Esophagus muscularis mucosa (tissue), 4 donors: Measurements from ENCODE around the gene TBC1D13. TPM values are rescaled to one million over a fixed set of nuclear protein-coding genes. Genes with fewer than 3 reads are reported as not detected.

Source experiments
- DNase-seq: peaks from one replicate; pipeline ENCODE4 v3.0.0-alpha.2; 2017; ENCODE audit errors: extremely low spot score
- H3K27ac ChIP-seq, 4 donors: fragments of 200-600 bp; sonication (generic); replicated peaks in 1 of 4; 1 replicate in 3 of 4; 2 replicates in 1 of 4; pipeline ENCODE4 v1.5.1; 2016 to 2019; ENCODE audit warnings: mild to moderate bottlenecking in 1 of 4
- H3K27me3 ChIP-seq, 4 donors: fragments of 200-600 bp; sonication (generic); one replicate each; pipeline versions ENCODE4 v1.5.1 to v1.6.0; 2016 to 2019
- H3K36me3 ChIP-seq, 4 donors: fragments of 200-600 bp; sonication (generic); one replicate each; pipeline ENCODE4 v1.5.1; 2016 to 2019
- H3K4me1 ChIP-seq, 4 donors: fragments of 200-600 bp; sonication (generic); one replicate each; pipeline ENCODE4 v1.5.1; 2016 to 2019
- H3K4me3 ChIP-seq, 4 donors: fragments of 200-600 bp; sonication (generic); 1 replicate in 2 of 4; 2 replicates in 2 of 4; pipeline ENCODE4 v1.5.1; 2016 to 2019; ENCODE audit warnings: mild to moderate bottlenecking in 4 of 4, moderate library complexity in 1 of 4
- H3K9me3 ChIP-seq, 4 donors: fragments of 200-600 bp; sonication (generic); 1 replicate in 3 of 4; 2 replicates in 1 of 4; pipeline ENCODE4 v1.5.1; 2016 to 2019
- EP300 ChIP-seq: sonication (generic); formaldehyde crosslinking; IDR thresholded peaks from one replicate; pipeline ENCODE4 v1.6.1; 2017; ENCODE audit warnings: antibody characterized with exemption
- POLR2A ChIP-seq: fragments of 450-650 bp; IDR thresholded peaks from one replicate; pipeline ENCODE4 v1.6.1; 2017; ENCODE audit warnings: antibody characterized with exemption, moderate library complexity, mild to moderate bottlenecking, low read depth
- POLR2AphosphoS5 ChIP-seq, 2 donors: sonication (generic); formaldehyde crosslinking; IDR thresholded peaks; one replicate each; pipeline ENCODE4 v1.6.1; 2017; ENCODE audit warnings: antibody characterized with exemption in 2 of 2
- WGBS: methylation state at CpG from one replicate; pipeline ENCODE4 v1.1.5; 2018; 5-methylcytosine and 5-hydroxymethylcytosine counted together
- intact Hi-C: fragments of 100-400 bp; cut with DNase I; formaldehyde crosslinking; loops from one replicate; pipeline ENCODE4 v1.15.1; 2023
- total RNA-seq, 4 donors: library from RNA; depleted of rRNA; stranded (reverse); fragments of >200 nt; gene quantifications; one replicate each; pipeline versions ENCODE4 v1.1.0 to v1.2.1, GENCODE V29; 2016
- TF ChIP-seq, protein P1 (sequence below), 3 experiments: fragments of 200-600 bp in 2 of 3; fragments of 450-650 bp in 1 of 3; sonication (generic) in 2 of 3; IDR thresholded peaks; one replicate each; pipeline ENCODE4 v1.5.1; 2017 to 2019; ENCODE audit warnings: antibody characterized with exemption in 3 of 3, mild to moderate bottlenecking in 2 of 3, moderate library complexity in 1 of 3

TBC1D13 gene
- total RNA-seq, 4 donors from 2014 or later = 12.4 to 20.8 (median 16.1) TPM

DNA sequence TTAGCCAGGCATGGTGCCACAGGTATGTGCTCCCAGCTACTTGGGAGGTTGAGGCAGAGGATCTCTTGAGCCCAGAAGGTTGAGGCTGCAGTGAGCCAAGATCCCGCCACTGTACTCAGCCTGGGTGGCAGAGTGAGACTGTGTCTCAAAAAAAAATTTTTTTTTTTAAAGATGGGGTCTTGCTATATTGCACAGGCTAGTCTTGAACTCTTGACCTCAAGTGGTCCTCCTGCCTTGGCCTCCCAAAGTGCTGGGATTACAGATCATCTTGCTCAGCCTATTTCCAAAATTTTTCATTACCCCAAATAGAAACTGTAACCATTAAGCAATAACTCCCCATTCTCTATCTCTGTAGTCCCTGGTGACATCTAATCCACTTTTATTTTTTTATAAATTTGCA lies 4.4 kb upstream of the TBC1D13 start:
- Histone ChIP-seq H3K27ac (no peak overlapping the region), H3K9me3 (no peaks in the 10 kb centered on the region), H3K4me3 (no peak overlapping the region), H3K4me1 (peaks cover 5 to 24% (median 19%) of the 10 kb centered on the region in 4 donors), H3K36me3 (no peaks in the 10 kb centered on the region), H3K27me3 (no peaks in the 10 kb centered on the region)
- 100% methylated on average over 1 of the region's 1 CpG for WGBS
- TF ChIP-seq POLR2AphosphoS5 (IDR thresholded peaks at IDR 0.05) (no peak), EP300 (no peak), POLR2A (no peak)
- TF ChIP-seq, protein P1, sequence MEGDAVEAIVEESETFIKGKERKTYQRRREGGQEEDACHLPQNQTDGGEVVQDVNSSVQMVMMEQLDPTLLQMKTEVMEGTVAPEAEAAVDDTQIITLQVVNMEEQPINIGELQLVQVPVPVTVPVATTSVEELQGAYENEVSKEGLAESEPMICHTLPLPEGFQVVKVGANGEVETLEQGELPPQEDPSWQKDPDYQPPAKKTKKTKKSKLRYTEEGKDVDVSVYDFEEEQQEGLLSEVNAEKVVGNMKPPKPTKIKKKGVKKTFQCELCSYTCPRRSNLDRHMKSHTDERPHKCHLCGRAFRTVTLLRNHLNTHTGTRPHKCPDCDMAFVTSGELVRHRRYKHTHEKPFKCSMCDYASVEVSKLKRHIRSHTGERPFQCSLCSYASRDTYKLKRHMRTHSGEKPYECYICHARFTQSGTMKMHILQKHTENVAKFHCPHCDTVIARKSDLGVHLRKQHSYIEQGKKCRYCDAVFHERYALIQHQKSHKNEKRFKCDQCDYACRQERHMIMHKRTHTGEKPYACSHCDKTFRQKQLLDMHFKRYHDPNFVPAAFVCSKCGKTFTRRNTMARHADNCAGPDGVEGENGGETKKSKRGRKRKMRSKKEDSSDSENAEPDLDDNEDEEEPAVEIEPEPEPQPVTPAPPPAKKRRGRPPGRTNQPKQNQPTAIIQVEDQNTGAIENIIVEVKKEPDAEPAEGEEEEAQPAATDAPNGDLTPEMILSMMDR (IDR thresholded peaks at IDR 0.05) = no peak
- intact Hi-C loops = no loop called here
- DNase-seq = no peak

- WGBS = 95% methylated on average over 6 of the region's 6 CpGs
- intact Hi-C loops = no loop called here
- Histone ChIP-seq H3K27ac (no peak overlapping the region), H3K27me3 (no peaks in the 10 kb centered on the region), H3K9me3 (no peaks in the 10 kb centered on the region), H3K4me1 (peaks cover 5 to 40% (median 35%) of the 10 kb centered on the region in 4 donors), H3K4me3 (no peak overlapping the region), H3K36me3 (peaks cover 0 to 18% (median 9%) of the 10 kb centered on the region in 4 donors)
- no peak for DNase-seq
- TF ChIP-seq, protein P1 (IDR thresholded peaks at IDR 0.05) = no peak
- TF ChIP-seq POLR2A (no peak), EP300 (no peak), POLR2AphosphoS5 (IDR thresholded peaks at IDR 0.05) (no peak)
Observed at GRCh38 chr9:128785427-128785826, 1.6 kb upstream of the TBC1D13 start.

DNA sequence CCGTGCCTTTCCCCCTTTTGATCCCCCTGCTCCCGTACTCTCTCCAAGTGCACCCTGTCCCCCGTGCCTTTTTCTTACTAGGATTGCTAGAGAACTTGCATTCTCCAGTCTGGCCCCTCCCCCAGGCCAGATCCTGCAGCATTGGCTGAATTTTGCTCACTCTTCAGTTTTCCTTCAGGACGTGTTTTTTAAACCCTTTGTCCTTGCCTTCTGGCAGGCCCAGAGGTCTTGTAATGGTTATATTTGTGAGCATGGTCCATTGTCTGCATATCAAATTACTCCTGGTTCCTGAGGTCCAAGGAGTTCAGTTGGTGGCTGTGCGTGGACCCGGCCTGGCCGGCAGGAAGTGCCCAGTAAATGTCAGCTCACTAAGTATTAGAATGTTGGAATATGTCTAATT lies 606 bp downstream of the TBC1D13 start:
- Histone ChIP-seq H3K4me3 (peak overlapping the region; percentile 93 to 100 (median 98)), H3K9me3 (no peaks in the 10 kb centered on the region), H3K27me3 (no peaks in the 10 kb centered on the region), H3K36me3 (peaks cover 12 to 40% (median 31%) of the 10 kb centered on the region in 4 donors), H3K4me1 (peaks cover 5 to 40% (median 35%) of the 10 kb centered on the region in 4 donors), H3K27ac (peak overlapping the region; percentile 85 to 88 (median 86))
- TF ChIP-seq EP300 (no peak), POLR2AphosphoS5 (IDR thresholded peaks at IDR 0.05) (no peak), POLR2A (no peak)
- TF ChIP-seq, protein P1 (IDR thresholded peaks at IDR 0.05) = no peak
- intact Hi-C loops = loop anchor here (2.0 kb wide), 1 partner anchor 85 kb away; the partner anchor contains the start of gene PKN3
- under 1% methylated on average over 7 of the region's 7 CpGs for WGBS
- no peak for DNase-seq

DNA sequence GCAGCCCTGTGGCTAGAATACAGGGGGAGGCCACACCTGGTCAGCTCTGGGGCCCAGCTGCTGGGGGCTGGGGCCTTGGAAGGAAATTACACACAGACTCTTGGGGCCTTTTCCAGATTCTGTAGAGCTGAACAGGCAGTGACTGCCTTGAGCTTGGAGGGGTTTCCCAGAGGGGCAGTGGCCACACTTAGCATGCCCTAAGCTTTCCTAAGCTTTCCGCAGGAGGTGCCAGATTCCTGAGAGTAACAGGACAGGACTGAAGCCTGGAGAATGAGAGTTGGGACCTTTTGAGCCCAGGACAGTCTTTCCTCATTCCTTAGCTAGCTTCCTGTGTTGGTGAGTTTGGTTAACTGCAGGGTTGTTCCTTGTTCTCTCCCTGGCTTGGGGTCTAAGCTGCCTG lies 1.4 kb downstream of the TBC1D13 start:
- Histone ChIP-seq H3K27me3 (no peaks in the 10 kb centered on the region), H3K27ac (no peak overlapping the region)
- no CpG with 5 or more reads among the region's 1 CpG for WGBS

More for the DNA sequence above, 1.4 kb downstream of the TBC1D13 start:
- no peak for DNase-seq
- TF ChIP-seq, protein P1 (IDR thresholded peaks at IDR 0.05) = no peak
- TF ChIP-seq EP300 (no peak), POLR2AphosphoS5 (IDR thresholded peaks at IDR 0.05) (no peak), POLR2A (no peak)
- no peaks in the 10 kb centered on the region for H3K9me3 ChIP-seq
- peaks cover 5 to 34% (median 30%) of the 10 kb centered on the region in 4 donors for H3K4me1 ChIP-seq
- intact Hi-C loops = no loop called here
- peak overlapping the region; percentile 93 to 100 (median 98) for H3K4me3 ChIP-seq
- peaks cover 12 to 48% (median 39%) of the 10 kb centered on the region in 4 donors for H3K36me3 ChIP-seq
